NCI-H1417 treated with DMSO at 0.1 percent for 48 hours (cell line): ENCODE measurements around the gene PAX5.

Experiments
- DNase-seq: peaks from one replicate; lab custom pipeline; 2025; lab: John Stamatoyannopoulos, UW

Gene PAX5

GRCh38 chr9:36901528-36901927 is 132.5 kb downstream of the PAX5 start:
- DNase-seq = no peak

GRCh38 chr9:36900856-36901220 is 133.2 kb downstream of the PAX5 start:
- DNase-seq = no peak

- DNase-seq = no peak
Observed at GRCh38 chr9:36900136-36900855, 133.8 kb downstream of the PAX5 start.

GRCh38 chr9:36899406-36899805 is 134.7 kb downstream of the PAX5 start:
- no peak for DNase-seq

GRCh38 chr9:36898431-36899020 is 135.5 kb downstream of the PAX5 start:
- DNase-seq = no peak

GRCh38 chr9:36897478-36897877 is 136.6 kb downstream of the PAX5 start:
- no peak for DNase-seq

GRCh38 chr9:36897019-36897418 is 137.0 kb downstream of the PAX5 start:
- no peak for DNase-seq

- no peak for DNase-seq
Observed at GRCh38 chr9:36896296-36896695, 137.8 kb downstream of the PAX5 start.

- no peak for DNase-seq
Observed at GRCh38 chr9:36895744-36896260, 138.3 kb downstream of the PAX5 start.

- DNase-seq = no peak
Observed at GRCh38 chr9:36894695-36895310, 139.3 kb downstream of the PAX5 start.

- DNase-seq = no peak
Observed at GRCh38 chr9:36893911-36894310, 140.2 kb downstream of the PAX5 start.

GRCh38 chr9:36893184-36893583 is 140.9 kb downstream of the PAX5 start:
- DNase-seq = no peak

GRCh38 chr9:36892279-36892678 is 141.8 kb downstream of the PAX5 start:
- DNase-seq = no peak

- no peak for DNase-seq
Observed at GRCh38 chr9:36891341-36891811, 142.7 kb downstream of the PAX5 start.

- DNase-seq = no peak
Observed at GRCh38 chr9:36889844-36890243, 144.2 kb downstream of the PAX5 start.

- no peak for DNase-seq
Observed at GRCh38 chr9:36888551-36888950, 145.5 kb downstream of the PAX5 start.

- DNase-seq = no peak
Observed at GRCh38 chr9:36884721-36885120, 149.3 kb downstream of the PAX5 start.

- no peak for DNase-seq
Observed at GRCh38 chr9:36882594-36882993, 151.5 kb downstream of the PAX5 start.

- DNase-seq = no peak
Observed at GRCh38 chr9:36881743-36882441, 152.2 kb downstream of the PAX5 start.

- DNase-seq = no peak
Observed at GRCh38 chr9:36881316-36881715, 152.8 kb downstream of the PAX5 start.

- no peak for DNase-seq
Observed at GRCh38 chr9:36880075-36880474, 154.0 kb downstream of the PAX5 start.
